Stimulated activated CD8-positive, alpha-beta memory T cell treated with anti-CD3 and anti-CD28 coated beads, Interleukin-12 subunit alpha, Interleukin-12 subunit beta, amount 100 ng/mL, for 1 hour (primary cell): ENCODE measurements around the gene RNF207.
"Not testable (repeated sequence)": the region's sequence is repeated elsewhere in the genome, so short reads cannot be mapped to it uniquely, and the experiment has no call there.

Source experiments
- DNase-seq: peaks from one replicate; pipeline ENCODE4 v3.0.0-alpha.2; 2020; ENCODE audit warnings: low read depth

RNF207 gene

GRCh38 chr1:6200188-6200809 lies 5.6 kb upstream of the RNF207 start:
- DNase-seq: no peak

GRCh38 chr1:6202256-6202655 lies 3.7 kb upstream of the RNF207 start:
- DNase-seq: no peak

- no peak for DNase-seq
Measured at GRCh38 chr1:6206520-6206855, 569 bp downstream of the RNF207 start.

GRCh38 chr1:6207075-6207885 lies 1.4 kb downstream of the RNF207 start:
- no peak for DNase-seq

GRCh38 chr1:6207921-6208320 lies 2.0 kb downstream of the RNF207 start:
- no peak for DNase-seq

GRCh38 chr1:6208723-6209660 lies 3.1 kb downstream of the RNF207 start:
- DNase-seq: no peak

GRCh38 chr1:6209661-6210580 lies 4.0 kb downstream of the RNF207 start:
- no peak for DNase-seq

- no peak for DNase-seq
Measured at GRCh38 chr1:6210591-6211355, 4.9 kb downstream of the RNF207 start.

- no peak for DNase-seq
Measured at GRCh38 chr1:6211731-6212130, 5.8 kb downstream of the RNF207 start.

GRCh38 chr1:6212193-6212959 lies 6.5 kb downstream of the RNF207 start:
- no peak for DNase-seq

GRCh38 chr1:6218375-6219164 lies 12.7 kb downstream of the RNF207 start:
- DNase-seq: no peak

GRCh38 chr1:6219641-6220040 lies 13.7 kb downstream of the RNF207 start:
- DNase-seq: not testable (repeated sequence)

- no peak for DNase-seq
Measured at GRCh38 chr1:6220236-6220635, 14.3 kb downstream of the RNF207 start.

- DNase-seq: no peak
Measured at GRCh38 chr1:6221210-6221784, 15.4 kb downstream of the RNF207 start.

GRCh38 chr1:6222636-6223035 lies 16.7 kb downstream of the RNF207 start:
- DNase-seq: no peak

- DNase-seq: no peak
Measured at GRCh38 chr1:6223617-6224016, 17.7 kb downstream of the RNF207 start.

- no peak for DNase-seq
Measured at GRCh38 chr1:6224718-6225117, 18.8 kb downstream of the RNF207 start.

GRCh38 chr1:6225651-6226050 lies 19.7 kb downstream of the RNF207 start:
- DNase-seq: no peak

- DNase-seq: no peak
Measured at GRCh38 chr1:6233376-6233775, 27.5 kb downstream of the RNF207 start.
